HG02884 (cell line): ENCODE measurements around the gene PSMA7.
A peak's percentile ranks its signal among the peaks of the same experiment; 100 is the strongest.
"Not testable (repeated sequence)": the region's sequence is repeated elsewhere in the genome, so short reads cannot be mapped to it uniquely, and the experiment has no call there.

ENCODE experiments used
- ATAC-seq: cut with Tn5 transposase; IDR thresholded peaks from one replicate; pipeline ENCODE4 v1.9.1; 2021; ENCODE audit warnings: mild to moderate bottlenecking, moderate library complexity; ENCODE audit not compliant: unreplicated experiment

PSMA7 gene

GRCh38 chr20:62156592-62157386 is 13.6 kb upstream of the PSMA7 start:
- ATAC-seq: no peak

DNA sequence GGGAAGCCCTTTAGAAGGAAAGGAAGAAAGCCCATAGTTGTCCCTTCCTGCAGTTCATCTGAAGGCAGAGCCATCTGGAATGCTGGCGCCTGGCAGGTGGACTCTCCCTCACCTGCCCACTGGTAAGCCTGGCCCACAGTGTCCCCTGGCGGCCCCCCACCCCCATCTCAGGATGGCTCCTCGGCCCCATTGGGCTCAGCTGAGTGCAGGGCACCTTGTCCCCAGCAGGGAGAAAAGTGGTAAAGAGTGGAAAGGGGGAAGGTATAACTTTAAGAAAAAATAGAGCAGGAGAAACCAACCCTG is 13.0 kb upstream of the PSMA7 start:
- no peak for ATAC-seq

- no peak for ATAC-seq
Observed at GRCh38 chr20:62155428-62156253, 12.4 kb upstream of the PSMA7 start.

DNA sequence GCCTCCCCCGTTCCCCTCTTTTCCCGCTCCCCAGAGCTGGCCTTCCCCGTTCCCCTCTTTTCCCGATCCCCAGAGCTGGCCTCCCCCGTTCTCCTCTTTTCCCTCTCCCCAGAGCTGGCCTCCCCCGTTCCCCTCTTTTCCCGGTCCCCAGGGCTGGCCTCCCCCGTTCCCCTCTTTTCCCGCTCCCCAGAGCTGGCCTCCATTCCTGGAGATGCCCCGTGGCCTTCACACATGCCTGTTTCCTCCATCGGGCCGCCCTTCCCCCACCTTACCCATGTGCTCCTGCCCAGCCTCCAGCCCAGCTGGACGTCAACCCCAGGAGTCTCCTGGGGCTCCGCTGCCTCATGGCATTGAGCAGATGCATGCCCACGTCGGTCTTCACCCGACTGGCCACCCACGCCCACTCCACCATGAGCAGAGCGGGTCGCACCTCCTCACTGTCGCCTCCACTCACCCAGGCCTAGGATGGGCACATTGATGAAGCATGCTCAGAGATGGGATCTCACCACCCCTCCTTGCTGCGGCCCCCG is 8.7 kb upstream of the PSMA7 start:
- ATAC-seq: no peak

DNA sequence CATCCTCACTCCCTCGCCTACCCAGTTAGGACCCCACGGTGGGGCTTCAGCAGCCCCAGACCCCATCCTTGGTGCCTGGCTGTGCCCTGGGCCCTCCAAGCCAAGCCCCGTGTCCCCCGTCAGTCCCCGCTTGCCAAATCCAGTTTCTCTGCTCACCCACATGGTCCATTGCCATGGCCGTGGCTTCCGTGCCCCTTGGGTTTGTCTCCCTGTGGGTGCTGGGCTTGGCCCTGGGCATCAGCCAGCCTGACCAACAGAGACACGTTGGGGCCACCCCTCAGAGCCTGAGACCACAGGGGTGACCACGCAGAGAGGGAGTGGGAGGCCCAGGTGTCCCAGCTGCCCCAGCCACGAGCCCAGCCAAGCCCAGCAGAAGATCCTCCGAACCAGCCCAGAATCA is 8.0 kb upstream of the PSMA7 start:
- ATAC-seq: no peak

DNA sequence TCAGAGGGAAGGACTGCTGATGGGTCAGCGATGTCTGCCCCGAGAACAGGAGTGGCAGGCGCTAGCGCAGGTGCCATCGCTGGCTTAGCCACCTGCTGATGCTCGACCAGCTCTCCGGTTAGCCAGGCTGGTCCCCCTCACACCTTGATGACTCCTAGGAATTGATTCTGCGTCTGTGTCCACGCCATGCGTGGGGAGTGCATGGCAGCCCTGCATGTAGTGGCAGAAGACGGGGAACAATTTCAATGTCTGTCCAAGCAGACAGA is 7.0 kb upstream of the PSMA7 start:
- ATAC-seq: no peak

- no peak for ATAC-seq
Observed at GRCh38 chr20:62149532-62150309, 6.5 kb upstream of the PSMA7 start.

- no peak for ATAC-seq
Observed at GRCh38 chr20:62148908-62149314, 5.7 kb upstream of the PSMA7 start.

DNA sequence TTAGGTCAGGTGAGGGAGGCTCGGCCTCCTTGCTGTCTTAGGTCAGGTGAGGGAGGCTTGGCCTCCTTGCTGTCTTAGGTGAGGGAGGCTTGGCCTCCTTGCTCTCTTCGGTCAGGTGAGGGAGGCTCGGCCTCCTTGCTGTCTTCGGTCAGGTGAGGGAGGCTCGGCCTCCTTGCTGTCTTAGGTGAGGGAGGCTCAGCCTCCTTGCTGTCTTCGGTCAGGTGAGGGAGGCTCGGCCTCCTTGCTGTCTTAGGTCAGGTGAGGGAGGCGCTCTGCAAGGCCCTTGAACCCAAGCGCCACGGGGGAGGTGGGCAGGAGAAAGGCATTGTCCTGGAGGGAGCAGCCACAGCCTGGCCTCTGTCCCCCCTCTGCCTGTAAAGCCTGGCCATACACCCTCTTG is 5.2 kb upstream of the PSMA7 start:
- not testable (repeated sequence) for ATAC-seq

DNA sequence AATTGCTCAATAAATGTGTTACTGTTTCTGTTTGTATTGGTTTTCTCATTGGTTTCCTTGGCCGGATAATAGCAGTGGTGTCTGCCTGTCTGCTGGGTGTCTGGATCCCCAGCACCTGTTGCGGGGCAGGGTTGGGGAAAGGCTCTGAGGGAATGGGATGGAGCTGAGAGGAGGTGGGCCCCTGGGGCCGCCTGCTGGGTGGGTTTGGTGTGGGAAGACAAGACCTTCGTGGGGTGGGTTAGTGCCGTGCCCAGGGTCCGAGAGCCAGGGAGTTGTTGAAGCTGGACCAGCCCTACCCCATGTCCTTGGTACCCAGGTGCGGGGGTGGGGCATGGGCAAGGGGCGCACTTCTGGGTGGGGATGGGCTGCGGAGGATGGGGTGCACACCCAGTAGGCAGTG is 4.3 kb upstream of the PSMA7 start:
- ATAC-seq: no peak

- ATAC-seq: no peak
Observed at GRCh38 chr20:62147125-62147524, 3.9 kb upstream of the PSMA7 start.

DNA sequence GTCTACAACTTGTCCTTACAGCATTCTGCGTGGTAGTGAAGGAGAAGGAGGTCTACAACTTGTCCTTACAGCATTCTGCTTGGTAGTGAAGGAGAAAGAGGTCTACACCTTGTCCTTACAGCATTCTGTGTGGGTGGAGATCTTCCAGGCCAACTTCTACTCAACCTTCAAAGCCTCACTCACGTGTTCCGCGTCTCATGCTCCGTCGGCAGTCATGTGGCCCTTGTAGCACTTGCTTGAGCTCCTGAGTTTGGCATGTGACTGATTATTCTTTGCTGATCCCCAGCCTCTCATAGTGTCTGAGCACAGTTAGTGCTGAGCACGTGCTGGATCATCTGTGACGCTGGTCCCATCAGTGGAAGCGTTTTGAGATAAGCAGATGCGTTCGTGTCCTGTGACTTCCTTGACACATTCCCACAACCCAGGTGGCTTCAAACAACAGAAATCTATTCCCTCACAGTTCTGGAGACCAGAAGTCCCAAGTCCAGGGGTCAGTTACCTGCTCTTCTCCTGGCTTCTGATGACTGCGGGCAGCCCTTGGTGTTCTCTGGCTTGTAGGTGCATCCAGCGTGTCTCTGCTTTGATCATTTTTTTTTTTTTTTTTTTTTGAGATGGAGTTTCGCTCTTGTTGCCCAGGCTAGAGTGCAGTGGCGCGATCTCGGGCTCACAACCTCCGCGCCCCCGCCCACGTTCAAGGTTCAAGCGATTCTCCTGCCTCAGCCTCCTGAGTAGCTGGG is 3.0 kb upstream of the PSMA7 start:
- no peak for ATAC-seq

- ATAC-seq: no peak
Observed at GRCh38 chr20:62145688-62146018, 2.5 kb upstream of the PSMA7 start.

GRCh38 chr20:62143957-62144825 is 997 bp upstream of the PSMA7 start:
- no peak for ATAC-seq

DNA sequence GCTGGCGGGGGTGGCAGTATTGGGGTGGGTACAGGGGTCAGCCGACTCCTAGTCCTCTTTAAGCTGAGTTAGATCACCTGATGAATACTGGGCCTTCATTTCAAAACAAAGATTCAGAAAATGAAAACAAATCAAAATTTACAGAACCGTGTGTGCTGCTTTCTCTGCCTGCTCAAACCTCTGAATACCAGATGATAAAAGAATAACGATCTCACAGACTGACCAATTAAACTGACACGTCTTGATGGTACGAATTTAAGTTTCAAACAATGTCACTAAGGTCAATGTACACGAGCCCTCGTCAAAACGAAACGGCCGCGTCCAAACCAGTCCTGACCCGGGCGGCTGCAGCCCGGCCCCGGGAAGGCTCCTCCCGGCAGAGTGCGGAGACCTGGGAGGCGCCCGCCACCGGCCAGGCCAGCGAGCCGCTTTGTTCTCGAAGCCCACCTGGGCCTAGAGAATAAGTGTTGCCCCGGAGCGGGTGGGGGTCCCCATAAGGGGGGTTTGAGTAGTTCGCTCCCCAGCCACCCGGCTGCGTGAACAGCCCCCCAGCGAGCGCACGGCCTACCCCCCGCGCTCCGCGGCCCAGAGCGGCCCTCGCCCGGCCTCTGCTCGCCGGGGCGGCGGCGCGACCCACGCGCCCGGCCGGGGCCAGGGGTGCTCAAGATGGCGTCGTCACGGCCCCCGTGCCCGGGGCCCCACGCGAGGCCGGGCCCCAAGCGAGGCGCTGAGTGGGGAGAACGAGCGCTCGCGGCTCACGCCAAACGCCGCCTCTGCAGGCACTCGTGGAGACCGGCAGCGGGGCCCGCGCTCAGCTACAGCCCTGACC is 728 bp downstream of the PSMA7 start:
- peak; percentile 15 for ATAC-seq

DNA sequence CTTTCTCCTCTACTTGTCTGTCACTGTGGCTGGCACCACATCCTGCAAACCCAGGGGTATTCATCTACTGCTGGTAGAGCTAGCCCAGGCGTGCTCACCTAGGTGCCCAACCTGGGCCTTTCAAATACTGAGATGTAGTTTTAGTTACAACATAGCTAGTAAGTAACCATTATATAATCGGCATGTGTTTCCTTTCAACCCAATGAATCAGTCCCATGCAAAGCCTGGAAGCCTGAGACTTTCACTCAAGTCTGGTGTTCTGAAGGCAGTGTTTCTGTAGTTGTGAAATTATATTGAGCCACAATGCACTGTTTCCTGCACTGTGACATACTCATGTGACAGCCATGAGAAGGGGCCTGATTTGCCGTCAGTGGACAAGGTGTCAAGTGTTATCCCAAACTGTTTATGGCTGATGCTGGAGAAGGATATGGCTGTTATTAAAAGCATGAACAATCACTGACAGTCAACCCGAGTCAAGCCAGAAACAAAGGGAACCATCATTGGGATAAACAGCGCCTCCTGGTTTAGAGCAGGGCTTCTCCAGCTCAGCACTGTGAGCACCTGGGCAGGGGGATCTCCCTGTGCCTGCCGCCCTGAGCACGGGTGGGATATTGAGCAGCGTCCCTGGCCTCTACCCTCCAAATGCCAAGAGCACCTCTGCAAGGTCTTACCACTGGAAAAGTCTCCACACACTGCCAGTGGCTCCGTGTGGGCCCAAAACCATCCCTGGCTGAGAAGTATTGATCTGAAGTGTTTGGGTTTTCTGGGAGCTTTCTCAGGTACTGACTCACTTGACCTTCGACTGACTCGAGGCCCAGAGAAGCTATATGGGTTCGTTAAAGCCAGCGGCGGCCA is 1.6 kb downstream of the PSMA7 start:
- no peak for ATAC-seq

DNA sequence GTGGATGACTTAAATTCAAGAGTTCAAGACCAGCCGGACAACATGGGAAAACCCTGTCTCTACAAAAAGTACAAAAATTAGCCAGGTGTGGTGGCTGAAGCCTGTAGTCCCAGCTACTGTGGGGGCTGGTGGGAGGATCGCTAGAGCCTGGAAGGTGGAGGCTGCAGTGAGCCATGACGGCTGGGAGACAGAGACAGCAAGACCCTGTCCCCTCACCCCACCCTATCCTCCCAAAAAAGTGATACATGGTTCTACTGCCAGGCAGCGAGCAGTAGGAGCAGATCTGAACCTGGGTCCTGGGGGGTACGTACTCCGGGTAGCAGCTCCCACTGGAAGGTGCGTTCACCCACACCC is 2.2 kb downstream of the PSMA7 start:
- no peak for ATAC-seq

DNA sequence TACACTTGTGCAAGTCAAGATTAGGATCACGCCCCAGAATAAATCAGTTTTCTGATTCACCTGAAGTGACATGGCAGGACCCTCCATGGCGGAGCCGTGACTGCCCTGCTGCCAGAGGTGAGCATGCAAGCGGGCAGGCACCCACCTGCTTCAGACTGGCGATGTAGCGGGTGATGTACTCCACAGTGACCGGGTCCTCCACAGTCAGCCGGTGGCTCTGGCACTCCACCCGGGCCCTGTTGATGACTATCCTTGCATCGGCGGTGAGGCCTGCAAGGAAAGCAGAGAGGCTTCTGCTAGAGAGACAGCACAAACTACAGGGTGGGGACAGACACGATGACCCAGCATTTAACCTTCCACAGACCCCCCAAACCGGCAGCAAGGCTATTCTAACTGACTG is 3.6 kb downstream of the PSMA7 start:
- no peak for ATAC-seq

GRCh38 chr20:62138912-62139311 is 4.3 kb downstream of the PSMA7 start:
- no peak for ATAC-seq
